Measurements from ENCODE around the gene ARHGAP45. TPM values are rescaled to one million over a fixed set of nuclear protein-coding genes. Genes with fewer than 3 reads are reported as not detected.

ARHGAP45 gene
- total and polyA plus RNA-seq, 9 of the 15 experiments (the other 6 are each of a cell fraction or from before 2014, with no cell fraction given), result 0.08 to 22.1 (median 4.2) TPM

GRCh38 chr19:1020868-1021425 is 46.0 kb upstream of the ARHGAP45 start, which contains the start of gene TMEM259 (continued):
- no peak for TF ChIP-seq UBTF (IDR thresholded peaks at IDR 0.05; ENCODE audit: borderline replicate concordance in 1 of 2, low read depth in 2 of 2, low read length in 2 of 2)
- no peak for TF ChIP-seq MBD1 (CRISPR knock-in tag; IDR thresholded peaks at IDR 0.05)
- TF ChIP-seq ZKSCAN3 (CRISPR knock-in tag; IDR thresholded peaks at IDR 0.05), result no peak
- TF ChIP-seq DIDO1 (tag; IDR thresholded peaks at IDR 0.05; ENCODE audit: low read depth), result no peak
- no peak for TF ChIP-seq STAG1 (CRISPR knock-in tag; IDR thresholded peaks at IDR 0.05; ENCODE audit: borderline replicate concordance)
- TF ChIP-seq PTTG1 (tag; IDR thresholded peaks at IDR 0.05; ENCODE audit: low read depth), result no peak
- TF ChIP-seq SAFB2 (IDR thresholded peaks at IDR 0.05; ENCODE audit: borderline replicate concordance, low read depth, low read length, severe bottlenecking), result no peak
- no peak for TF ChIP-seq FOXK2 (conservative IDR thresholded peaks at IDR 0.05 in 1 of 2, IDR thresholded peaks at IDR 0.05 in 1 of 2; ENCODE audit: low read depth in 2 of 2)
- TF ChIP-seq TARDBP (IDR thresholded peaks at IDR 0.05), result no peak
- no peak for TF ChIP-seq EHMT2 (IDR thresholded peaks at IDR 0.05)
- no peak for TF ChIP-seq MAX (CRISPR knock-in tag; IDR thresholded peaks at IDR 0.05)
- TF ChIP-seq ATF7 (IDR thresholded peaks at IDR 0.05), result no peak
- 0 out of 2 replicates have a peak, but pooled peaks have one; percentile 10 for TF ChIP-seq KAT7 (CRISPR knock-in tag; IDR thresholded peaks at IDR 0.05; ENCODE audit: borderline replicate concordance)
- TF ChIP-seq HMGN3 (IDR thresholded peaks at IDR 0.05; ENCODE audit: borderline replicate concordance, extremely low read depth, insufficient read length, low read depth, low read length), result peak; percentile 96
- no peak for TF ChIP-seq HNRNPH1 (optimal IDR thresholded peaks at IDR 0.05; ENCODE audit: low read depth, low read length)
- no peak; a peak in 1 of 4 replicates for TF ChIP-seq NRF1 (conservative IDR thresholded peaks at IDR 0.05 in 1 of 2, IDR thresholded peaks at IDR 0.05 in 1 of 2)
- TF ChIP-seq E2F5 (CRISPR knock-in tag; IDR thresholded peaks at IDR 0.05), result no peak
- TF ChIP-seq ZBTB17 (CRISPR knock-in tag; IDR thresholded peaks at IDR 0.05), result no peak
- TF ChIP-seq SRSF7 (optimal IDR thresholded peaks at IDR 0.05; ENCODE audit: low read depth, low read length), result no peak
- no peak for TF ChIP-seq ETS2 (tag; IDR thresholded peaks at IDR 0.05; ENCODE audit: borderline replicate concordance, poor library complexity, severe bottlenecking)
- no peak for TF ChIP-seq KDM2B (CRISPR knock-in tag; IDR thresholded peaks at IDR 0.05)
- TF ChIP-seq SAP30 (IDR thresholded peaks at IDR 0.05; ENCODE audit: borderline replicate concordance, insufficient read depth, low read depth, low read length, poor library complexity, severe bottlenecking), result no peak
- no peak for TF ChIP-seq ILF3 (IDR thresholded peaks at IDR 0.05; ENCODE audit: borderline replicate concordance)
- no peak for TF ChIP-seq TCF7L2 (IDR thresholded peaks at IDR 0.05; ENCODE audit: low read depth, low read length)
